ENCODE results near the gene PDE5A.
"Not testable (repeated sequence)": the region's sequence is repeated elsewhere in the genome, so short reads cannot be mapped to it uniquely, and the experiment has no call there.

PDE5A gene

GRCh38 chr4:119628281-119629141 is at the start of gene PDE5A:
Gene PDE5A (minus strand): TSS chr4:119628804. CDS start chr4:119628671, 133 bp downstream.
- peak; percentile 75 to 92 (median 92) for DNase-seq

- no peak for DNase-seq
Measured at GRCh38 chr4:119676101-119676500, 47.5 kb upstream of the PDE5A start.

- DNase-seq = no peak
Measured at GRCh38 chr4:119675391-119675790, 46.8 kb upstream of the PDE5A start.

GRCh38 chr4:119672938-119673337 is 44.3 kb upstream of the PDE5A start:
- no peak for DNase-seq

GRCh38 chr4:119672086-119672485 is 43.5 kb upstream of the PDE5A start:
- no peak for DNase-seq

- DNase-seq = no peak
Measured at GRCh38 chr4:119671205-119671604, 42.6 kb upstream of the PDE5A start.

- no peak for DNase-seq
Measured at GRCh38 chr4:119667802-119668201, 39.2 kb upstream of the PDE5A start.

GRCh38 chr4:119666653-119667091 is 38.1 kb upstream of the PDE5A start:
- DNase-seq = peak in 1 of 3 experiments; percentile 26

- no peak for DNase-seq
Measured at GRCh38 chr4:119665752-119666151, 37.1 kb upstream of the PDE5A start.

GRCh38 chr4:119664168-119664907 is 35.7 kb upstream of the PDE5A start:
- no peak for DNase-seq

- DNase-seq = no peak
Measured at GRCh38 chr4:119663160-119663788, 34.7 kb upstream of the PDE5A start.

- DNase-seq = not testable (repeated sequence)
Measured at GRCh38 chr4:119662612-119663011, 34.0 kb upstream of the PDE5A start.

- no peak for DNase-seq
Measured at GRCh38 chr4:119661231-119661630, 32.6 kb upstream of the PDE5A start.

- peak in 2 of 3 experiments; percentile 0 to 42 for DNase-seq
Measured at GRCh38 chr4:119659576-119659975, 31.0 kb upstream of the PDE5A start.

- DNase-seq = no peak
Measured at GRCh38 chr4:119657111-119657611, 28.6 kb upstream of the PDE5A start.

GRCh38 chr4:119656342-119656741 is 27.7 kb upstream of the PDE5A start:
- no peak for DNase-seq

- no peak for DNase-seq
Measured at GRCh38 chr4:119655111-119655837, 26.7 kb upstream of the PDE5A start.

GRCh38 chr4:119653990-119654389 is 25.4 kb upstream of the PDE5A start:
- DNase-seq = no peak

GRCh38 chr4:119652998-119653397 is 24.4 kb upstream of the PDE5A start:
- DNase-seq = no peak

GRCh38 chr4:119648398-119648797 is 19.8 kb upstream of the PDE5A start:
- no peak for DNase-seq

GRCh38 chr4:119647558-119647957 is 19.0 kb upstream of the PDE5A start:
- DNase-seq = no peak

GRCh38 chr4:119646347-119647071 is 17.9 kb upstream of the PDE5A start:
- DNase-seq = no peak

Measured in NCI-H1417 (cell line).